Muscle of leg (tissue), 11 donors: ENCODE measurements around the gene VPS13A. TPM values are rescaled to one million over a fixed set of nuclear protein-coding genes. Genes with fewer than 3 reads are reported as not detected.

ENCODE experiments used
- DNase-seq: peaks from one replicate; pipeline ENCODE4 v3.0.0; 2013
- H3K27ac ChIP-seq: one replicate; pipeline ENCODE4 v1.5.1; 2013; ENCODE audit warnings: mild to moderate bottlenecking, low read length, control low read depth
- H3K27me3 ChIP-seq: one replicate; pipeline ENCODE4 v1.6.1; 2013; ENCODE audit warnings: low read length; ENCODE audit not compliant: control insufficient read depth, insufficient read depth
- H3K36me3 ChIP-seq: one replicate; pipeline ENCODE4 v1.6.1; 2013; ENCODE audit warnings: low read length; ENCODE audit not compliant: control insufficient read depth, insufficient read depth
- H3K4me1 ChIP-seq: one replicate; pipeline ENCODE4 v1.6.1; 2013; ENCODE audit warnings: low read length; ENCODE audit not compliant: control insufficient read depth, insufficient read depth
- H3K4me3 ChIP-seq: one replicate; pipeline ENCODE4 v1.5.1; 2013; ENCODE audit warnings: low read length, control low read depth
- H3K9me3 ChIP-seq: replicated peaks from 2 replicates; pipeline ENCODE4 v1.6.1; 2013; ENCODE audit warnings: low read depth, low read length; ENCODE audit not compliant: control insufficient read depth
- WGBS: methylation state at CpG from one replicate; pipeline ENCODE4 v1.1.5; 2013; ENCODE audit warnings: missing lambda C conversion rate; ENCODE audit not compliant: insufficient coverage; 5-methylcytosine and 5-hydroxymethylcytosine counted together
- polyA plus RNA-seq, 8 donors: library from polyadenylated mRNA; unstranded; fragments of 120-200 nt; gene quantifications; one replicate each; pipeline versions ENCODE4 v1.2.1 to v1.2.3, GENCODE V29; 2013; ENCODE audit warnings: inconsistent platforms in 1 of 8, low replicate concordance in 1 of 8; ENCODE audit not compliant: insufficient read length in 8 of 8, insufficient read depth in 1 of 8
- total RNA-seq: library from RNA; stranded (reverse); fragments of 120-200 nt; gene quantifications from one replicate; pipeline ENCODE4 v1.2.4, GENCODE V29; 2013

Gene VPS13A
- total and polyA plus RNA-seq, 9 donors: 8.7 to 18.4 (median 13.7) TPM

DNA sequence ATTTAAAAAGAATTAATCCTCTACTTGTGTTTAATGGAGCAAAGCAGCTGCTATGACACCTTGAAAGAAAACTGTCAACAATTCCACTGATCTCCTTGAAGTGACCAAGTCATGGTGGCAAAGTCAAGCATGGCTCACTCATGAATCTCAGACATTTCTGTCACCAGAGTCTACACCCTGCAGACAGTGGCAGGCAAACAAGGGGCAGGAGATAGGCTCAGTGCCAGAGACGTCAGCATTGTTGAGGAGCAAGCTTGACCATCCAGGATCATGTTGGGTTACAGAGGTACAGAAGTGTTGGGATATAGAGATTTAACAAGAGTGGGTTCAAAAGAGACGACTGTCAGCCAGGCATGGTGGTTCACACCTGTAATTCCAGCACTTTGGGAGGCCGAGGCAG lies 16.1 kb upstream of the VPS13A start:
- DNase-seq: no peak
- H3K27ac ChIP-seq: no peak overlapping the region
- no peak overlapping the region for H3K4me3 ChIP-seq
- 56% methylated on average over 1 of the region's 3 CpGs for WGBS
- H3K4me1 ChIP-seq: no peaks in the 10 kb centered on the region
- H3K27me3 ChIP-seq: peaks cover 5% of the 10 kb centered on the region
- H3K9me3 ChIP-seq: no peaks in the 10 kb centered on the region
- no peaks in the 10 kb centered on the region for H3K36me3 ChIP-seq

DNA sequence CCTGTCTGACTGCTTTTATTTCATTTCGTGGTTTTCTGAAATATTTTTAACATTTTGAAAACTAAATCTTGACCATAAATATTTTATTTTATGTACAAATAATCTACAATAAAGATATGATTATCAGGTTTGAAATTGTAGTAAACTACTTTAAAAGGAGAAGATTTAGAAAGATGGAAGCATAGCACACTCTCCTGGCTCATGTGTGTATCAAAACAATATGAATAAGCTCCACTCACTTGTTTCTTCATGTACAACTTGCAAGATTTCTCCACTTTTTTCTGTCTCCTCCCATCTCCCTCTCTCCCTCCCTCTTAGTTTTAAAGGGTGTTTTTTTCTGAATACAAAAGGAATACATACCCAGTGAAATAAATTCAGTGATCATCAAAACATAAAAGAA lies 15.4 kb upstream of the VPS13A start:
- Histone ChIP-seq H3K9me3 (no peaks in the 10 kb centered on the region), H3K36me3 (no peaks in the 10 kb centered on the region), H3K27me3 (peaks cover 5% of the 10 kb centered on the region), H3K4me1 (no peaks in the 10 kb centered on the region), H3K4me3 (no peak overlapping the region), H3K27ac (no peak overlapping the region)
- DNase-seq: no peak
- WGBS: no CpG with 5 or more reads among the region's 1 CpG

DNA sequence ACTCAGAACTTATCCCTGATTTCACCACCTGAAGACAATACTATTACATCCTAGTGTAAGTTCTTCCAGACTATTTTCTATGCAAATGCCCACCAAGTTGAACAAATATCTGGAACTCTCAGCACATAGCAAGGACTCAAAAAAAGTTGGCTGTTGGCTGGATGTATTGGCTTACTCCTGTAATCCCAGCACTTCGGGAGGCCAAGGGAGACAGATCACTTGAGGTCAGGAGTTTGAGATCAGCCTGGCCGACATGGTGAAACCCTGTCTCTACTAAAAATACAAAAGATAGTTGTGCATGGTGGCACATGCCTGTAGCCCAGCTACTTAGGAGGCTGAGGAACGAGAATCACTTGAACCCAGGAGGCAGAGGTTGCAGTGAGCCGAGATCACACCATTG lies 15.0 kb upstream of the VPS13A start:
- H3K4me1 ChIP-seq: no peaks in the 10 kb centered on the region
- H3K4me3 ChIP-seq: no peak overlapping the region
- no peaks in the 10 kb centered on the region for H3K9me3 ChIP-seq
- H3K27me3 ChIP-seq: peaks cover 5% of the 10 kb centered on the region
- H3K36me3 ChIP-seq: no peaks in the 10 kb centered on the region
- no peak overlapping the region for H3K27ac ChIP-seq
- no peak for DNase-seq
- 87% methylated on average over 3 of the region's 4 CpGs for WGBS

DNA sequence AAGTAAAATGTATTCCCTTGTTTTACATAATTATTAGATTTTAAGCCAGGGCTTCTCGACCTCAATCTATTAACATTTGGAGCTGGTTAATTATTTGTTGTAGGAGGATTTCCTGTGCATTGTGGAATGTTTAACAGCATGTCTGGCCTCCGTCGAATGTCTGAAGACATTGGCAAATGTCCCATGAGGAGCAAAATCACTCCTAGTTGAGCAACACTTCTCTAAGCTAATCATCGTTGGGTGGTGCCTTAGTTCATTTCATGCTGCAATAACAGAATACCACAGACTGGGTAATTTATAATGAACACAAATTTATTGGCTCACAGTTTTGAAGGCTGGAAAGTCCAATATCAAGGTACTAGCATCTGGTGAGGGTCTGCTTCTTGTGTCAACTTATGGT lies 13.4 kb upstream of the VPS13A start:
- WGBS: no CpG with 5 or more reads among the region's 4 CpGs
- no peaks in the 10 kb centered on the region for H3K9me3 ChIP-seq

DNA sequence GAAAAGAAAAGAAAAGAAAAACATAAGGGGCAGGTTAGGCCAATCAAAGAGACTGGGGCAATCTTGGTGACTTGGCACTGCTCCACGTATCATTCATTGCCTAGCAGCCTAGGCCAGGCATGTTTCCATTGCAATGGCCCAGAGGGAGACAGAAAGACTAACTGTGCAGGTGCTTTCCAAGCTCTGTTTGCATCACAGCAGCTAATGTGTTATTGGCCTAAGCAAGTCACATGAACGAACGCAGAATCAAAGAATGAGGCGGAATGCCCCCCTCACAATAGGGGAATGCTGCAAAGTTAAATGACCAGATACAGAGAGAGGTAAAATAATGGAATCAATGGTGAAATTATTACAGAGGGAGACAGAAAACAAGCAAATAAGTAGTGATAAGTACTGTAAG lies 11.1 kb upstream of the VPS13A start:
- DNase-seq: no peak
- Histone ChIP-seq H3K36me3 (no peaks in the 10 kb centered on the region), H3K4me3 (no peak overlapping the region), H3K4me1 (peaks cover under 1% of the 10 kb centered on the region), H3K27me3 (no peaks in the 10 kb centered on the region), H3K27ac (no peak overlapping the region), H3K9me3 (no peaks in the 10 kb centered on the region)
- WGBS: 73% methylated on average over 1 of the region's 4 CpGs

More for the DNA sequence above, 13.4 kb upstream of the VPS13A start:
- Histone ChIP-seq H3K27me3 (peaks cover 5% of the 10 kb centered on the region), H3K4me3 (no peak overlapping the region), H3K27ac (no peak overlapping the region), H3K36me3 (no peaks in the 10 kb centered on the region), H3K4me1 (no peaks in the 10 kb centered on the region)
- DNase-seq: no peak

DNA sequence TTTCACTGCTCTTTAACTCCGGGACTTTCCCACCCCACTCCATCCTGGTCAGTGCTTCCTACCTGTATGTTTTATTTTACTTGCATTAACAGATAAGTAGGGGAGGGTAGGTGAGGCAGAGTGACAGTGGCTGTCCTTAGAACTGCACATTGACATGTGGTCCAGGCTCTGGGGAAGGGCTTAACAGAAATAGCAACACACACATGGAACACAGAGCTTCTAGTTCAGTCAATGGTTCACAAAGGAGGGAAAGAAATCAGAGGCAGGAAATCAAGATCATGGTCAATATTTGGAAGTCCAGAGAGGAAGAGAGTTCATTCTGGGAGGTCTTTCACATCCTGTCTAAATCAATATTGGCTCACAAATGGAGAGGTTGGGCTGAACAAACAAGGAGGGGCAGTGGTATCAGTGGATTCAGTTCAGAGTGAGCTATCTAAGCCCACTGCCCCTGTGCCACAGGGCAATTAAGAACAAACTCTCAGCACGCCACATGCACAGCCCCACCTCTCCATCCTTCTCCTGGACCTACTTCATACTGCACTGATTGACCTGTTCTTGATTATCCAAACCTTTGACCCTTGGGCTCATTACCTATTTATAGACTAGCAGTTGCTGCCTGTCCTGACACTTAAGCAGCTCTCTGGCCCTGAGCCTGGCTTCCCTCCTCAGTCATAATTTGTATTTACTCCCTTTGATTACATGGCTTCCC lies 6.2 kb upstream of the VPS13A start:
- Histone ChIP-seq H3K4me3 (no peak overlapping the region), H3K27me3 (no peaks in the 10 kb centered on the region), H3K4me1 (peaks cover 9% of the 10 kb centered on the region), H3K9me3 (no peaks in the 10 kb centered on the region), H3K27ac (peak overlapping the region; percentile 69), H3K36me3 (no peaks in the 10 kb centered on the region)
- 79% methylated on average over 1 of the region's 2 CpGs for WGBS
- peak; percentile 43 for DNase-seq

DNA sequence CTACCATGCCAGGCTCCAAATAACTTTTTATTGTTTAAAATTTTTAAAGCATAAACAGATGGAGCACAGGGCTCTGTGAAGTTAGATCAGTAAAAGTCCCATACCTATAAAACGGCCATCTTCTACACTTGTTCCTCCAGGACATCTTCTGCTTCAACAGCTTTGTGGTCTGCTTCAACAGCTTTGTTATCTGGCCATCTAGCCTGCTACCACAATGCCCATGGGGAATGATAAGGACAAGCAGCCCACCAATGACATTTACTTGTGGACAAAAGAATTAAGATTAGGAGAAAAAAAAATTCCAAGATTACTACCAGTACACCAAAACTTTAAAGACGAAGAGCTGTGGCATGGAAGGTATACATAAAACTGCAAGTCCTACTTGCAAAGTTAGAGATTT lies 2.2 kb upstream of the VPS13A start:
- Histone ChIP-seq H3K4me3 (no peak overlapping the region), H3K9me3 (no peaks in the 10 kb centered on the region), H3K27me3 (peaks cover 5% of the 10 kb centered on the region), H3K27ac (no peak overlapping the region), H3K36me3 (no peaks in the 10 kb centered on the region), H3K4me1 (peaks cover 16% of the 10 kb centered on the region)
- no peak for DNase-seq
- WGBS: 20% methylated on average over 1 of the region's 2 CpGs

DNA sequence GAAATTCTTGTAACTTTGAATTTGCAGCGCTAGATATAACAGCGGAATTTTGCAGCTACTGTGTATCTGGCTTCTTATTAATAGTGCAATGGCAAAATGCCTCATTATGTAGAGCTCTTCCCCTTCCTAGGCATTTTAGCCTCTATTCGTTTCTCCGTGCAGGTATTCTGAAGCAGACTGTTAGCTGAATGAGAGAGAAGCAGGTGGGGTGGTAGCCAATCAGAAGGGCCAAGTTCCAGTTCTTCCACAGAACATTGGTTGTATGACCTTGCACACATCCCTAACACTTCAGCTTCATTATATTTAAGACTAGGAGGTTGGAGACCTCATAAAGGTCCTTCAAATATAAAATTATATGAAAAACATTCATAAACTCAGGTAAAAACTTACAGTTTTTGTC lies 1.2 kb upstream of the VPS13A start:
- H3K36me3 ChIP-seq: no peaks in the 10 kb centered on the region
- H3K27me3 ChIP-seq: peaks cover 5% of the 10 kb centered on the region
- DNase-seq: no peak
- H3K27ac ChIP-seq: no peak overlapping the region
- H3K4me1 ChIP-seq: peaks cover 16% of the 10 kb centered on the region
- no peaks in the 10 kb centered on the region for H3K9me3 ChIP-seq
- no CpG with 5 or more reads among the region's 4 CpGs for WGBS
- H3K4me3 ChIP-seq: no peak overlapping the region

DNA sequence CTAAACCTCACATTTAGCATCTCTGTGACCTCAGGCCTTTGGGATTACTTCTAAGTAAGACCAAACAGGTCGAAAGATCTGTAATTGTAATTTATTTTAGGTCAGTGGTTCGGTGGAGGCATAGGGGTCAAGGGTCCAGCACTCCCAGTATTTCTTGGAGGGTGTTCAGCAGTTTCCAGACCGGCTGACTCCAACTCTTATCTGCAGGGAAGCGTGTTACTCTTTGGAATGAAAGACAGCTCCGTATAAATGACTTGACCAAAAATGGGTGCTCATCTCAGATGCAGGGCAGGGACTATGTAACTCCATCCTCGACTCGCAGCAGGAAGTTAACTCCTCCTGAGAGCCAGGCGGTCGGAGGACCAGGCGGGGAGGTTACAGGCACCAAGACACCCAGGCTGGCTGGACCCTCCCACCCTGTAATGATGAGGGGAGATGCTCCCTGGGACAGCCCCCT lies 620 bp upstream of the VPS13A start:
- WGBS: 3% methylated on average over 6 of the region's 10 CpGs

DNA sequence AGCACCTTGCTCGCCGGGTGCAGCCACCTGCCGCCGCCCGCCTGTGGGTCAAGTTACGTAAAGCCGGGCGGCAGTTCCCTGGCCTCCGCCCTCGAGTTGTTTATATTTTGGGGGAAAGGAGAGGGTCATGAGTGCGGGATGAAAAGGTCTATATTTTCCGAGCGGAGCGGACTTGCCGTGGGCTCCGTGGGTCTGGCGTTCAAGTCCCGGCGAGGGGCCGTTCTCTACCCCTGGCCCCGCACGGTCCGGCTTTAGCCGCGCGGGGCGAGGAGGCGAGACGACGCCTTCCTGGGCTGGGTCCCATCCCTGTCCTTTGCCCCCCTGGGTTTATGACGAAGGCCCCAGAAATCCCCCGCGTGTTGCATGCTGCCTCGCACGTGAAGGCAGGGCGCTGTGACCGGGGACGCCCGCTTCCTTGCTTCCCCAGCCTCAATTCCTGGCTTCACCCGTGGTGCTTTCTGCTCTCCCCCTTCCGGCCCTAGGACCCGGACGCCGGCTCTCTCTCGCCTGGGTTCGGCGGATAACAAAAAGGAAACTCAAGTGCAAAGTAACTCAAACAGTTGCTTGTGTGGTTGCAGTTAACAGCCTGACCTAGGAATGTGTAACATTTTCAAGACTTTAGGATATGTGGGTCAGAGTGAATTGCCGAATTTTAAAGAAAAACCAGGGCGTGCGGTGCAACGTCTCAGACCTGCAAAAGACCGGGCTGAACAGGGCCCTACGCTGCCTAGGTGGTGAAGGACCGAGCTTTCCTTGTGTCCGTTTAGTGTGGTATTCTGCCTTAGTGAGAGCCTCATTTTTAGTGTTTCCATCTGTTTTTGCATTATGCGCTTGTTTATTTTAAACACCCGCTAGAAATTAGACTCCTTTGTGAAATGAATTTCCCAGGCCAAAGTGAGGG lies 810 bp downstream of the VPS13A start:
- Histone ChIP-seq H3K4me1 (peaks cover 7% of the 10 kb centered on the region), H3K4me3 (peak overlapping the region; percentile 79), H3K36me3 (no peaks in the 10 kb centered on the region), H3K9me3 (no peaks in the 10 kb centered on the region), H3K27me3 (peaks cover 5% of the 10 kb centered on the region), H3K27ac (peak overlapping the region; percentile 87)
- WGBS: 1% methylated on average over 47 of the region's 57 CpGs
- DNase-seq: peak; percentile 39

More for the DNA sequence above, 620 bp upstream of the VPS13A start:
- Histone ChIP-seq H3K27ac (peak overlapping the region; percentile 43), H3K9me3 (no peaks in the 10 kb centered on the region), H3K4me3 (peak overlapping the region; percentile 79), H3K27me3 (peaks cover 5% of the 10 kb centered on the region), H3K4me1 (peaks cover 10% of the 10 kb centered on the region), H3K36me3 (no peaks in the 10 kb centered on the region)
- no peak for DNase-seq
